IPS-18c (cell line): ENCODE measurements around the gene CASZ1.

Source experiments
- H3K4me3 ChIP-seq: 2 replicates; pipeline ENCODE4 v1.7.0; 2013; ENCODE audit warnings: low read depth, mild to moderate bottlenecking, low read length, moderate library complexity; ENCODE audit not compliant: insufficient read depth
- H3K9me3 ChIP-seq: one replicate; pipeline ENCODE4 v1.6.1; 2013; ENCODE audit warnings: mild to moderate bottlenecking, low read length, moderate library complexity; ENCODE audit not compliant: control insufficient read depth, insufficient read depth

The CASZ1 gene

GRCh38 chr1:10712568-10713362 is 83.7 kb downstream of the CASZ1 start:
- Histone ChIP-seq H3K4me3 (no peak overlapping the region), H3K9me3 (no peaks in the 10 kb centered on the region)

DNA sequence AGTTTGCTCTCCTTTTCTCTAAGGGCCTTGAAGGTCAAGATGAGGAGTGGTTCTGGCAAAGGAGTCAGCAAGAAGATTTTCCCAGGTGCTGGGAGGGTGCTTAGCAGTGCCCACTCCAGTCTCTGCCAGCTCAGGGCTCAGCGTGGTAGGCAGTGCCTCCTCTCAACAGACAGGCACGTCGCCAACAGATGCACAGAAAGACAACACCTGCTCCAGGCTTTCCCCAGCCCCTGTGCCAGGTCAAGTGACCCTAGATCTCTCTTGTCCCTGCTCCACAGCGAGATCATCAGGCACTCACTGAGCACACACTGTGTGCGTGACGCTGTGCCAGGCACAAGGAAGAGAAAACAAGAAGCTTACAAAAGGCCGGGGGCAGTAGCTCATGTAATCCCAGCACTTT is 86.0 kb downstream of the CASZ1 start:
- Histone ChIP-seq H3K9me3 (no peaks in the 10 kb centered on the region), H3K4me3 (no peak overlapping the region)

- Histone ChIP-seq H3K4me3 (no peak overlapping the region), H3K9me3 (no peaks in the 10 kb centered on the region)
Measured at GRCh38 chr1:10709646-10710045, 86.8 kb downstream of the CASZ1 start.

DNA sequence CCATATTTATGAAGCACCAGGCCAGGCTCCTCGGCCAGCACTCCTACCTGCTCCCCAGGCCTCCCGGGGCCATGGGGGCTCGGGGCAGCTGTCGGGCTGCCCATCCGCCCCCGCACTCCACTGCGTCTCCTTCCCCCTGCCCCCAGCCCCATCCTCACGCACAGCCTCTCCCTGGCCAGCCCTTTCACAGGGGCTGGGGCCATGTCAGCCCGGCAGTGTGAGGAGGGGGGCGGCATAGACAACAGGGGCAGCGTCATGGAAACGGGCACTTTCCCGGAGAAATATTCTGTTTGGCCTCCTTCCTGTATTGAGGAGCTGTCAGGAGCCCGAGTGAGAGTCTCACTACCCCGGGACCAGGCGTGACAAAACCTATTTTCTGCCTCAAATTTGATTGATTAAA is 87.3 kb downstream of the CASZ1 start:
- no peaks in the 10 kb centered on the region for H3K9me3 ChIP-seq
- H3K4me3 ChIP-seq: no peak overlapping the region

GRCh38 chr1:10708757-10709156 is 87.7 kb downstream of the CASZ1 start:
- H3K4me3 ChIP-seq: no peak overlapping the region

DNA sequence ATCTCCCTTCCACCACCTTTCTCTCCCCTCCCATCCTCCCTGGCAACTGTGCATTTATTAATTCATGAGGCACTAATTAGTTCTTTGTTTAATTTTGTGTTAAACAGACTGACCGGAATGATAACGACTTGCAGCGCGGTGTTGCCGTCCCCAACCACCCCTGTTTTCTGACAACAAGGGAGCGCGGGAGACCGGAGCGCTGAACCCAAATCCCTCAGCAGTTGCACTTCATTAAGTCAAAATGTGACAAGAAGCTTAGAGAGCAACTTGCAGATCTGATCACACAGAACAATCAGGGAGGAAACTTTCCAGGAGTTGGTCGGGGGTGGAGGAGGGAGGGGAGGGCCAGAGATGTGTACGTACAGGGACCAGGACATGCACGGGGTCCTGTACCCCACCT is 89.2 kb downstream of the CASZ1 start:
- H3K4me3 ChIP-seq: no peak overlapping the region

More at GRCh38 chr1:10708757-10709156, 87.7 kb downstream of the CASZ1 start:
- H3K9me3 ChIP-seq: no peaks in the 10 kb centered on the region

GRCh38 chr1:10706376-10706913 is 90.0 kb downstream of the CASZ1 start:
- no peak overlapping the region for H3K4me3 ChIP-seq
- H3K9me3 ChIP-seq: no peaks in the 10 kb centered on the region

More for the DNA sequence above, 89.2 kb downstream of the CASZ1 start:
- no peaks in the 10 kb centered on the region for H3K9me3 ChIP-seq

GRCh38 chr1:10705953-10706352 is 90.5 kb downstream of the CASZ1 start:
- Histone ChIP-seq H3K4me3 (no peak overlapping the region), H3K9me3 (no peaks in the 10 kb centered on the region)

DNA sequence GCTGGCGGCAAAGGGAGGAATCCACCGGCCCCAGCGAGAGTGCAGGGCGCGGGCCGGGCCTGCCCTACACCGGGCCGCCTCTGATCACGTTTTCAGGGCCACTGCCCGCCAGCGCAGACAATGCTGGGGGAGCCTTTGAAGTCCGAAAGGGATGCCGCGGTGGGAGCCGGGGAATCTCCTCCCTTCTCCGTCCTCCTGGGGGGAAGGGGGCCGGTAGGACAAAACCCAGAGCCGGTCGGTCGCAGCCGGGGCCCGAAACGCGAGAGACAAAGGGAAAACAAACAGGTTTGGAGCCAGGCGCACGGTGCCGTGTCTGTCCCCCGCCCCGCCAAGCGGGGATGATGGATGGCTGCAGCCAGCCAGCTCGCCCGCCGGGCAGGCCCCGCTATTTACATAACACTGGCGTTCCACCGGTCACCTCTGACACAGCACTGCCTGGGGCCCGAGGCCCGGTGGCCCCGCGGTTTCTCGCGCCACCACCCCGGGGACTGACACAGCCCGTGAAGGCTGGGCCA is 92.0 kb downstream of the CASZ1 start:
- Histone ChIP-seq H3K9me3 (no peaks in the 10 kb centered on the region), H3K4me3 (no peak overlapping the region; the same call in 1 of the 2 replicates)

DNA sequence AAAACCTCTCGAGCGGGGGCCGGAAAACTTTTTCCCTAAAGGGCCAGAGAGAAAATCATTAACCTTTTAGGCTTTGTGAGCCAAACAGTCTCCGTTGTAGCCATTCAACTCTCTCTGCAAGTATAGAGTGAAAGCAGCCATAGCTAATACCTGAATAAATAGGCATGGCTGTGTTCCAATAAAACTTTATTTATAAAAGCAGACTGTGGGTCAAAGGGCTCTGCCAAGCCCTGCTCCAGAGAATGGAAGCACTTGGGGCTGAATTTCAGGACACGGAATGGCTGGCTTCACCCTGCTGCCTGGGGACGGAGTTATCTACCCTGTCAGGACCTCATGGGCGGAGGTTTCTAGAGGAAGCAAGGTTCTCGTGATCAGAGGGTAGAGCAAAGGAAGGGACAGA is 92.7 kb downstream of the CASZ1 start:
- Histone ChIP-seq H3K9me3 (no peaks in the 10 kb centered on the region), H3K4me3 (no peak overlapping the region)

DNA sequence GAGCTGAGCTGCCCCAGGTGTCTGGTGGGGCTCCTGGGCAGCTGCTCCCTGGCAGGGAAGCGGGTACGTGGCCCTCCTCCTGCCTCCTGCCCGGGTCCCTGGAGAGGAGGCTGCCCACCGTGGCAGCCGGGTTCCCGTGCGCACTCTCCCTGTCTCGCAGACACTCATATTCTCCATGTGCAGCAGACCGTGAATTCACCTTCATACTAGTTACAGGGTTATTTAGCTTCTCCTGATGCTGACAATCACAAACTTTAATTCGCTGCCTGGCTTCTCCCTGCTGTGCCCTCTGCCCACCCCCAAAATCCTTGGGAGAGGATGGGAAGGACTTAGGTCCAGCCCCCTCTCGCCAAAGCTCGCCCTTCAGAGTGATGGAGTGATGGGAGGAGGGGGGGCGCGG is 95.3 kb downstream of the CASZ1 start:
- Histone ChIP-seq H3K9me3 (no peaks in the 10 kb centered on the region), H3K4me3 (no peak overlapping the region)

GRCh38 chr1:10699470-10699835 is 97.0 kb downstream of the CASZ1 start:
- no peak overlapping the region for H3K4me3 ChIP-seq
- no peaks in the 10 kb centered on the region for H3K9me3 ChIP-seq

GRCh38 chr1:10698726-10699469 is 97.5 kb downstream of the CASZ1 start:
- Histone ChIP-seq H3K9me3 (no peaks in the 10 kb centered on the region), H3K4me3 (no peak overlapping the region)

DNA sequence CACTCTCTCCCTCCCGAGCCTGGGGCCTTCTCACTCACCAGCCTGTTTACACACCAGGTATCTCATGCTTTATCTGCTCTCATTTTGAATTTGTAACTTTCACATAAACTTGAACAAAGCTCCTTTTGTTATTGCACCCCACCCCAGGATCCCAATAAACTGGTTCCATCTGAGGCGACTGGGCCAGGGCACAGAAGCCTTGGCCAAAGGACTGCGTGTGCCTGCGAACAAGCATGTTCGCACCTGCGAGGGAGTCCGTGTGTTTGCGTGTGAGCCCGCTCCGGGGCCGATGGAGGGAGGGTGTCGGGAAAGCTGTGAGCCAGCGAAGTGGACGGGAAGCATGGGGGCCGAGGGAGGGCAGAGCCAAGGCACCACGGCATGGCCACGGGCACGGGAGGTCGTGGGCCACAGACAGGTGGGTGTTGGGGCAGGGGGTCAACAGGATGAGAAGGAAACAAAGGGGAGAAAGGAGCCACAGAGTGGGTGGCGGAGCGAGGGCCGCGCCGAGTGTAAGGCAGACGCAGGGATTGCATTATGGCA is 98.8 kb downstream of the CASZ1 start:
- Histone ChIP-seq H3K4me3 (no peak overlapping the region), H3K9me3 (no peaks in the 10 kb centered on the region)

DNA sequence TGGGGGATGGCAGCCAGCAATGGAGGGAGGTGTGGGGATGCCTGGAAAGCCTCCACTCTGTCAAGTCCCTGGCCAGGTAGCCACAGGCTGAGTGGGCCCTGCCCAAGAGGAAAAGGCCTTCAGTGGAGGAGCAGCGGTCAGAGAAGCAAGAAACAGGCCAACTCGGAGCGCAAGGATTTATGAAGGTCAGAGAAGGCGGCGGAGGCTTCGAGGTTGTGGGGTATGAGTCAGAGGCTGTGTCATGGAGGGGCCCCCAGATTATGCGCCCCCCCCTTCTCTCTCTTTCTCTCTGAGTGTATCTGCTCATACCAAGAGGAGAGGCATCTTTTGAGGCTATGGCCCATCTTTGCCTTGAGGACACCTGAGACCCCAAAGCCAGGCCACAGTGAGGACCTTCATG is 99.5 kb downstream of the CASZ1 start:
- Histone ChIP-seq H3K4me3 (no peak overlapping the region; the same call in 1 of the 2 replicates), H3K9me3 (no peaks in the 10 kb centered on the region)

GRCh38 chr1:10694633-10695627 is 101.5 kb downstream of the CASZ1 start:
- no peaks in the 10 kb centered on the region for H3K9me3 ChIP-seq
- peak overlapping the region; percentile 61 for H3K4me3 ChIP-seq

DNA sequence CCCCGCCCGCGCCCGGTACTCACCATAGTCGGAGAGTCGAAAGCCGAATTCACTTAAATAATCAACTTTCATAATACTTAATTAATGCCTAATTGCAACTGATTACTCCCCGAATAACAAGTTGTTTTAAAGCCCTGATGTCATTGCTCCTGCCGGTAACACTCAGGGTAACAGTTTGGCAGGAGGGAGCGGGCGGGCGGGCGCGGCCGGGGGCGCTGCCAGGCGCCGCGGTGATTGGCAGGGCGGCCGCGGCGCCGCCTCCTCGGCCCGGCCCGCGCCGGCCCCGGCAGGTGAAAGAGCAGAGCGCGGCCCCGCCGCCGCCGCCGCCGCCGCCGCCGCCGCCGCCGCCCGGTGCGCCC is 102.2 kb downstream of the CASZ1 start:
- Histone ChIP-seq H3K9me3 (no peaks in the 10 kb centered on the region), H3K4me3 (peak overlapping the region; percentile 42)
